Activated B cell treated with CpG ODN at 0.5 μM for 24 hours (primary cell): ENCODE measurements around the gene KCNMA1. TPM values are rescaled to one million over a fixed set of nuclear protein-coding genes. Genes with fewer than 3 reads are reported as not detected.
"Not testable (repeated sequence)": the region's sequence is repeated elsewhere in the genome, so short reads cannot be mapped to it uniquely, and the experiment has no call there.

ENCODE experiments used
- ATAC-seq: fragments of 200-7000 bp; cut with Tn5 transposase; one replicate; pipeline ENCODE4 v1.10.0; 2021; ENCODE audit warnings: low read depth, mild to moderate bottlenecking, moderate library complexity
- CTCF ChIA-PET: fragments of 350-600 bp; sonication (Branson Sonifier 250); formaldehyde crosslinking; loops from one replicate; lab custom pipeline; 2021; ENCODE audit warnings: antibody characterized with exemption; lab: Charles Lee
- POLR2A ChIA-PET: fragments of 350-600 bp; sonication (Branson Sonifier 250); formaldehyde crosslinking; loops from one replicate; lab custom pipeline; 2021; ENCODE audit warnings: antibody characterized with exemption; lab: Charles Lee
- DNase-seq: peaks from one replicate; pipeline ENCODE4 v3.0.0; 2022
- H3K27ac Mint-ChIP-seq: one replicate; pipeline ENCODE4 v1.8.0; 2020; ENCODE audit warnings: mixed read lengths
- H3K27me3 Mint-ChIP-seq: one replicate; pipeline ENCODE4 v1.8.0; 2021; ENCODE audit warnings: mixed read lengths
- H3K36me3 Mint-ChIP-seq: one replicate; pipeline ENCODE4 v1.8.0; 2021; ENCODE audit warnings: low read depth, mixed read lengths
- H3K4me1 Mint-ChIP-seq: one replicate; pipeline ENCODE4 v1.8.0; 2021; ENCODE audit warnings: mixed read lengths
- H3K4me3 Mint-ChIP-seq: one replicate; pipeline ENCODE4 v1.8.0; 2020; ENCODE audit warnings: mild to moderate bottlenecking, mixed read lengths
- H3K9me3 Mint-ChIP-seq: one replicate; pipeline ENCODE4 v1.8.0; 2020; ENCODE audit warnings: mixed read lengths
- intact Hi-C: fragments of 100-400 bp; cut with micrococcal nuclease; formaldehyde crosslinking; loops from one replicate; pipeline ENCODE4 v1.15.1; 2024
- total RNA-seq: library from RNA; stranded (reverse); gene quantifications from 2 replicates; pipeline ENCODE4 v1.2.3, GENCODE V29; 2022
- TF ChIP-seq, protein P1 (sequence below): fragments of 200-600 bp; IDR thresholded peaks from one replicate; pipeline ENCODE4 v1.8.0; 2022; ENCODE audit warnings: antibody characterized with exemption, mild to moderate bottlenecking

KCNMA1 gene
- 3.3 and 3.7 TPM in 2 replicates for total RNA-seq

GRCh38 chr10:77637532-77638320 is at the start of gene KCNMA1:
KCNMA1 (minus strand) TSS chr10:77637808.
- Mint-ChIP-seq H3K4me1 (peaks cover 26% of the 10 kb centered on the region), H3K36me3 (no peaks in the 10 kb centered on the region), H3K27ac (peak within 1 kb of the TSS; percentile 59), H3K4me3 (peak within 1 kb of the TSS; percentile 91), H3K27me3 (peaks cover 61% of the 10 kb centered on the region), H3K9me3 (no peaks in the 10 kb centered on the region)
- ATAC-seq (peak; percentile 59), DNase-seq (no peak)
- intact Hi-C loops: no loop called here
- POLR2A ChIA-PET: no interaction called here
- CTCF ChIA-PET: interaction anchor here (1.9 kb wide), 1 partner anchor 464 kb away, joined by 8 read pairs; no protein-coding TSS in a partner anchor
- TF ChIP-seq, protein P1, sequence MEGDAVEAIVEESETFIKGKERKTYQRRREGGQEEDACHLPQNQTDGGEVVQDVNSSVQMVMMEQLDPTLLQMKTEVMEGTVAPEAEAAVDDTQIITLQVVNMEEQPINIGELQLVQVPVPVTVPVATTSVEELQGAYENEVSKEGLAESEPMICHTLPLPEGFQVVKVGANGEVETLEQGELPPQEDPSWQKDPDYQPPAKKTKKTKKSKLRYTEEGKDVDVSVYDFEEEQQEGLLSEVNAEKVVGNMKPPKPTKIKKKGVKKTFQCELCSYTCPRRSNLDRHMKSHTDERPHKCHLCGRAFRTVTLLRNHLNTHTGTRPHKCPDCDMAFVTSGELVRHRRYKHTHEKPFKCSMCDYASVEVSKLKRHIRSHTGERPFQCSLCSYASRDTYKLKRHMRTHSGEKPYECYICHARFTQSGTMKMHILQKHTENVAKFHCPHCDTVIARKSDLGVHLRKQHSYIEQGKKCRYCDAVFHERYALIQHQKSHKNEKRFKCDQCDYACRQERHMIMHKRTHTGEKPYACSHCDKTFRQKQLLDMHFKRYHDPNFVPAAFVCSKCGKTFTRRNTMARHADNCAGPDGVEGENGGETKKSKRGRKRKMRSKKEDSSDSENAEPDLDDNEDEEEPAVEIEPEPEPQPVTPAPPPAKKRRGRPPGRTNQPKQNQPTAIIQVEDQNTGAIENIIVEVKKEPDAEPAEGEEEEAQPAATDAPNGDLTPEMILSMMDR: no peak

DNA sequence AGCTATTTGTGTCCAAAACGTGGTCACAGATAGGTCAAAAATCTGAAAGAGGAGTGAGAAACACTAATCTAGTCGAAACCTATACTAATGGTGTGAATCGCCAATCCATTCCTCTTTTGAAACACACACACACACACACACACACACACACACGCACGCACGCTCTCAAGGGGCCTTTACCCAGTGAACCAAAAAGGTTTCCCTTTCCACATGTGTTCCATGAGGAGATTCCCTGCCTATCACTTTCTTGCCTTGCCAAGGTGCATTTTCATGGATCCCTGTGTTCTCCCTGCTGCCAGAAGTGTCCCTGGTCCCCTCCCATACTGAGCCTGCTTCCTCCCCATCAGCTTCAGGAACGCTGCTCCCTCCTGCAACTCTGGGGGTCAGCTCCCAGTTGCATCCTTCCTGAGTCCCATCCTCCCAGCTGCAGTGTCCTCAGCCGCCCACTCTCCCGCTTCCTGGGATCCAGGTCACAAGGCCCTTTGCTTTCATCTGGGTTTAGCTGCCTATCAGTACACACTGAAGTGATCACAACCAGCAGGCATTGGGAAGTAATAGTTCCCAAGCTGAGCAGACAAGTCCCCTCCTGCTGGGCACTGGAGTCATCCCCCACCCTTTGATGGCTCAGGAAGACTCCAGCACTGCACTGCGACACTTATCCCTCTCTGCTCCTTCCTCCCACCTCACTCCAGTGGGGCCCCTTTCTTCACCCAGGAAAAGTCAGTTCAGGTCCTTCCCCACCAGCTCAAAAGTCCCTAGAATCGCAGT is 49.2 kb upstream of the KCNMA1 start:
- Mint-ChIP-seq H3K27ac (no peak overlapping the region), H3K27me3 (peaks cover 6% of the 10 kb centered on the region), H3K4me1 (peaks cover 4% of the 10 kb centered on the region), H3K36me3 (no peaks in the 10 kb centered on the region), H3K9me3 (no peaks in the 10 kb centered on the region), H3K4me3 (no peak overlapping the region)
- no peak for DNase-seq
- intact Hi-C loops: no loop called here
- no peak for ATAC-seq
- CTCF ChIA-PET: interaction anchor here (0.7 kb wide), 1 partner anchor 25 kb away, joined by 3 read pairs; no protein-coding TSS in a partner anchor
- TF ChIP-seq, protein P1: no peak
- POLR2A ChIA-PET: no interaction called here

DNA sequence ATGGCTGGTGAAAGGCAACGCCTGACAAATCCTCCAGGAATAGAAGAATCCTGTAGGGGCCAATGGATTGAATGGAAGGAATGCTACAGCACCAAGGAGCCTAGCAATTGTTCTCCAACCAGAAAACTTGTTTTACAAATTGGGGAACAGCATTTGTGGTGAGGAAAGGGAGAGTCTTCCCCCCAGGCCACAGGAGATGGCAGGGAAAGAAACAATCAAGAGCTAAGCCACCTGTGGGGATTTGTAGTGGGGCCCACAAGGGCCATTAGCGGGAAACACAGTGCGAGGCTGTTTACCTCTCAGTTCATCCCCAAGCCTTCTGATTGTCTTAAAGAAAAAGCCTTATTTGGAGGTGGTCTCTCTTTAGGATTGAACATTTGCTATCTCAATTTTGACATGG is 48.5 kb upstream of the KCNMA1 start:
- no peak for DNase-seq
- CTCF ChIA-PET: no interaction called here
- no peak overlapping the region for H3K27ac Mint-ChIP-seq
- peaks cover 6% of the 10 kb centered on the region for H3K27me3 Mint-ChIP-seq
- no peaks in the 10 kb centered on the region for H3K36me3 Mint-ChIP-seq
- POLR2A ChIA-PET: no interaction called here
- H3K4me1 Mint-ChIP-seq: peaks cover 4% of the 10 kb centered on the region
- no peaks in the 10 kb centered on the region for H3K9me3 Mint-ChIP-seq
- no peak overlapping the region for H3K4me3 Mint-ChIP-seq
- intact Hi-C loops: no loop called here
- TF ChIP-seq, protein P1: no peak
- no peak for ATAC-seq

GRCh38 chr10:77685432-77685831 is 47.8 kb upstream of the KCNMA1 start:
- ChIA-PET POLR2A (no interaction called here), CTCF (no interaction called here)
- Mint-ChIP-seq H3K27me3 (peaks cover 6% of the 10 kb centered on the region), H3K36me3 (no peaks in the 10 kb centered on the region), H3K4me1 (peaks cover 4% of the 10 kb centered on the region), H3K9me3 (no peaks in the 10 kb centered on the region), H3K27ac (no peak overlapping the region), H3K4me3 (no peak overlapping the region)
- no peak for DNase-seq
- TF ChIP-seq, protein P1: no peak
- intact Hi-C loops: no loop called here
- ATAC-seq: no peak

DNA sequence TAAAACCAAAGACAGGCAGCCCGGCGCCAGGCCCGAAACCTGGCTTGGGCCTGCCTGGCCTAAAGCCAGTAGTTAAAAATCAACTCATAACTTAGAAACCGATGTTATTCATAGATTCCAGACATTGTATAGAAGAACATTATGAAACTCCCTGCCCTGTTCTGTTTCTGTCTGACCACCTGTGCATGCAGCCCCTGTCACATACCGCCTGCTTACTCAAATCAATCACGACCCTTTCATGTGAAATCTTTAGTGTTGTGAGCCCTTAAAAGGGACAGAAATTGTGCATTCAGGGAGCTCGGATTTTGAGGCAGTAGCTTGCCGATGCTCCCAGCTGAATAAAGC is 45.5 kb upstream of the KCNMA1 start:
- ATAC-seq, H3K4me1 Mint-ChIP-seq, H3K4me3 Mint-ChIP-seq, H3K27ac Mint-ChIP-seq, H3K27me3 Mint-ChIP-seq, CTCF ChIA-PET, DNase-seq, POLR2A ChIA-PET, H3K36me3 Mint-ChIP-seq, intact Hi-C loops, H3K9me3 Mint-ChIP-seq: not testable (repeated sequence)
